BJ (cell line): ENCODE measurements around the gene SLCO3A1. TPM values are rescaled to one million over a fixed set of nuclear protein-coding genes. Genes with fewer than 3 reads are reported as not detected.

Experiments used
- CTCF ChIA-PET: fragments of 350-600 bp; formaldehyde crosslinking; extraction: SDS; loops from one replicate; lab custom pipeline; 2021; ENCODE audit warnings: antibody characterized with exemption, inconsistent platforms; lab: Yijun Ruan, JAX
- POLR2A ChIA-PET: fragments of 300-600 bp; sonication (Branson Sonifier 250); formaldehyde crosslinking; extraction: SDS; loops from one replicate; lab custom pipeline; 2021; ENCODE audit warnings: antibody characterized with exemption; lab: Charles Lee
- DNase-seq: peaks from one replicate; pipeline ENCODE4 v3.0.0-alpha.2; 2011; ENCODE audit warnings: low read depth
- H3K27me3 ChIP-seq: 2 replicates; pipeline ENCODE4 v1.6.0; 2011; ENCODE audit warnings: low read length; ENCODE audit not compliant: control insufficient read depth, insufficient read depth
- H3K36me3 ChIP-seq: 2 replicates; pipeline ENCODE4 v1.5.1; 2011; ENCODE audit warnings: low read length; ENCODE audit not compliant: control insufficient read depth, insufficient read depth
- H3K4me3 ChIP-seq: 2 replicates; pipeline ENCODE4 v1.5.1; 2011; ENCODE audit warnings: low read depth, mild to moderate bottlenecking, control low read depth, low read length
- polyA plus RNA-seq: library from polyadenylated mRNA; depleted of rRNA; stranded (reverse); fragments of >200 nt; gene quantifications from 2 replicates; pipeline ENCODE4 v1.2.3, GENCODE V29; 2011
- TF ChIP-seq, protein P1 (sequence below): IDR thresholded peaks from 2 replicates; pipeline ENCODE4 v1.5.1; 2011; ENCODE audit warnings: low read depth, mild to moderate bottlenecking, control low read depth, inconsistent platforms, low read length, moderate library complexity; ENCODE audit not compliant: insufficient read depth

SLCO3A1 gene
- polyA plus RNA-seq, 1 experiment: 7.8 TPM

DNA sequence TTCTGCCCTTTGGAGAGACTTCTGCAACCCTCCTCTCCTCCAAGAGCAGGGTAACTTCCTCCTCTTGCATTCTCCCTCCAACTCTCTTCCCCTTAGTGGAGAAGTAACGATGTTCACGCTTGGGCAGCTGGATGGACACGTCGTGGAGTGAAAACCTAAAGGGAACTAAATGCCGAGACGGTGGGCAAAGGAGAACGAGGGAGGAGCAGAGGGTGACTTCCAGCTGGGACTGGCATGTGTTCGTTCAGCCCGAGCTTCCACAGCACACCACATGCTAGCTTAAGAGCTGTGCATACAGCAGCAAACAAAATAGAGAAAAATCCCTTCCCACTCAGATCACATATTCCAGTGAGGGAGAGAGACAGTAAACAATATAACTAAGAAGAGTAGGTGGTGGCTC, 179.8 kb downstream of the SLCO3A1 start:
- no peak overlapping the region for H3K4me3 ChIP-seq
- TF ChIP-seq, protein P1, sequence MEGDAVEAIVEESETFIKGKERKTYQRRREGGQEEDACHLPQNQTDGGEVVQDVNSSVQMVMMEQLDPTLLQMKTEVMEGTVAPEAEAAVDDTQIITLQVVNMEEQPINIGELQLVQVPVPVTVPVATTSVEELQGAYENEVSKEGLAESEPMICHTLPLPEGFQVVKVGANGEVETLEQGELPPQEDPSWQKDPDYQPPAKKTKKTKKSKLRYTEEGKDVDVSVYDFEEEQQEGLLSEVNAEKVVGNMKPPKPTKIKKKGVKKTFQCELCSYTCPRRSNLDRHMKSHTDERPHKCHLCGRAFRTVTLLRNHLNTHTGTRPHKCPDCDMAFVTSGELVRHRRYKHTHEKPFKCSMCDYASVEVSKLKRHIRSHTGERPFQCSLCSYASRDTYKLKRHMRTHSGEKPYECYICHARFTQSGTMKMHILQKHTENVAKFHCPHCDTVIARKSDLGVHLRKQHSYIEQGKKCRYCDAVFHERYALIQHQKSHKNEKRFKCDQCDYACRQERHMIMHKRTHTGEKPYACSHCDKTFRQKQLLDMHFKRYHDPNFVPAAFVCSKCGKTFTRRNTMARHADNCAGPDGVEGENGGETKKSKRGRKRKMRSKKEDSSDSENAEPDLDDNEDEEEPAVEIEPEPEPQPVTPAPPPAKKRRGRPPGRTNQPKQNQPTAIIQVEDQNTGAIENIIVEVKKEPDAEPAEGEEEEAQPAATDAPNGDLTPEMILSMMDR: no peak
- H3K27me3 ChIP-seq: no peaks in the 10 kb centered on the region
- DNase-seq: no peak
- POLR2A ChIA-PET: no interaction called here
- no peaks in the 10 kb centered on the region for H3K36me3 ChIP-seq
- CTCF ChIA-PET: no interaction called here

DNA sequence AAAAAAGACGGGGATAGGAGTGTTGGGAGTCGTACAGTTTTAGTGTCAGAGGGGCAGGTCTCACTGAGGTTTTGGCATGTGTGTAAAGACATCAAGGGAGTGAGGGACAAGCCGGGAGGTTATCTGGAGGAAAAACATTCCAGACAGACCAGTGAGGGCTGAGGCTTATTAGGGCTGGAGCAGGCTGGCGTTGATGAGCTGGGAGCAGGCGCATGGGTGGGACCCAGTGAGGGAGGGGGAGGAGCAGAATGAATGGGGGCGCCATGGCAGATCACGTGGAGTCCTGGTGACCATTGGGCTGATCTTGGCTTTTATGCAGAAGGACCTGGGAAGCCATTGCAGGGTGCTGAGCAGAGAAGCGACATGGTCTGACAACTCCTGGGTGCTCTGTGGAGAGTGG, 180.2 kb downstream of the SLCO3A1 start:
- no peak for DNase-seq
- ChIA-PET POLR2A (no interaction called here), CTCF (no interaction called here)
- TF ChIP-seq, protein P1: no peak
- Histone ChIP-seq H3K4me3 (no peak overlapping the region), H3K36me3 (no peaks in the 10 kb centered on the region), H3K27me3 (no peaks in the 10 kb centered on the region)

DNA sequence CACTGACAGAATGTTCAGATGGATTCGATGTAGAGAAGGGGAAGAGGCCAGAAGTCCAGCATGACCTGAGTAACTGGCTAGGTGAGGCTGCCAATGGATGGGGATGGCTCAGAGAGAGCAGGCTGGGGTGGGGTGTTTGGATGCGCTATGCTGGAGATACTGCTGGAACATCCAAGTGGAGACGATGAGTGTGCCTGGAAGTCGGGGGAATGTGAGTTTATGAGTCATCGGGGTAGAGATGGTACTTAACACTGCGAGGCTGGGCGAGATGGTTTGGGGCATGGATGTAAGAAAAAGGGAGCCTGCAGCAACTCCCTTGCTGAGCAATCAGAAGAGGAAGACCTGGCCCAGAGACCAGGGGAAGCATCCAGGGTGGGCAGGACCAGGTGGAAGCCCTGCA, 180.7 kb downstream of the SLCO3A1 start:
- TF ChIP-seq, protein P1: no peak
- DNase-seq: no peak
- Histone ChIP-seq H3K27me3 (no peaks in the 10 kb centered on the region), H3K4me3 (no peak overlapping the region), H3K36me3 (no peaks in the 10 kb centered on the region)
- ChIA-PET POLR2A (no interaction called here), CTCF (no interaction called here)

DNA sequence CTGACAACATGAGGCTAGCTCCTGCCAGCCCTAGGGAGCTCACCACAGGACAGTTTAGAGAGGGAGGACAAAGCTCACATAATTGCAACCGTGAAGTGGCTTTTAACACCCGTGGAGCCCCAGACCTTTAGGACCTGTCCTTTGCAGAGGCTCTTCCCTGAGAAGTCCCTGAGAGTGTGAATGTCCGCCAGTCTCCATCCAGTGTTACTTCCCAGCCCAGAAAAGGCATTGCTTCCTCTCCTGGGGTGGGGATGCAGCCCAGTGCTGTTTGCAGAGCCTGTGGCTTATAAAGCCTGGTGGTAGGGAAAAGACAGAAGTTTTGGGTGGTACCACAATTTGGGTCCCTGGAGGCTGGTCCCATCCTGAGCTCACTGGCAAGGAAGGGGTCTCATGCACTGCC, 182.0 kb downstream of the SLCO3A1 start:
- no peak for DNase-seq
- Histone ChIP-seq H3K4me3 (no peak overlapping the region), H3K27me3 (no peaks in the 10 kb centered on the region), H3K36me3 (no peaks in the 10 kb centered on the region)
- ChIA-PET CTCF (interaction anchor here (1.3 kb wide), 1 partner anchor 186 kb away, joined by 3 read pairs; no protein-coding TSS in a partner anchor), POLR2A (no interaction called here)
- TF ChIP-seq, protein P1: no peak

DNA sequence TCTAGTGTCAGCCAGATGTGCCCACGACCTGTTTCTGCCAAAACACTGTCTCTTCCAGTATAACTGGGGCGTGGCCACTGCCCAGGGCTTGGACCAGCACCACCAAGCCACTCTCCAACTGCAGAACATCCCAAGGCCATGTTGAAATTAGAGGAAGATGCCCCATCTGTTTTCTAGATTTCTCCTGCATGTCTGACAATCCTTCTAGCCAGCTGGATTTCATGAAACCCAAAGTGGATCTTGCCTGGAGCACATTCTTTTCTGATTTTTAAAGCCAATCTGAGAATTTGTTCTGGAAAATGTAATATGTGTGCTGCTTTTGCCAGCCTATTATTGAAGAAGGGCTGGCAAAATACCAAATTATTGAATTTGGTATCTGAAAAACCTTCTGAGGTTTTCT, 182.5 kb downstream of the SLCO3A1 start:
- H3K27me3 ChIP-seq: no peaks in the 10 kb centered on the region
- H3K36me3 ChIP-seq: no peaks in the 10 kb centered on the region
- POLR2A ChIA-PET: no interaction called here
- no peak overlapping the region for H3K4me3 ChIP-seq
- TF ChIP-seq, protein P1: no peak
- CTCF ChIA-PET: interaction anchor here (0.6 to 1.6 kb wide), 3 partner anchors 183 to 576 kb away, joined by 3 to 4 read pairs (median 3); partner anchors contain the start of gene SLCO3A1
- DNase-seq: no peak
